Skeletal muscle tissue (tissue), 4 donors: Measurements from ENCODE around the gene LRRC17. TPM values are rescaled to one million over a fixed set of nuclear protein-coding genes. Genes with fewer than 3 reads are reported as not detected.
"Not testable (repeated sequence)": the region's sequence is repeated elsewhere in the genome, so short reads cannot be mapped to it uniquely, and the experiment has no call there.

Source experiments
- H3K27ac ChIP-seq: one replicate; pipeline ENCODE4 v1.7.0; 2013; ENCODE audit warnings: mild to moderate bottlenecking, low read depth, low read length, inconsistent platforms
- H3K27me3 ChIP-seq, 3 donors: one replicate each; pipeline ENCODE4 v1.7.0; 2013; ENCODE audit warnings: low read length in 3 of 3; ENCODE audit not compliant: control insufficient read depth in 3 of 3, insufficient read depth in 3 of 3
- H3K36me3 ChIP-seq, 3 donors: one replicate each; pipeline ENCODE4 v1.7.0; 2013; ENCODE audit warnings: low read length in 3 of 3; ENCODE audit not compliant: control insufficient read depth in 3 of 3, insufficient read depth in 3 of 3
- H3K4me1 ChIP-seq, 3 donors: one replicate each; pipeline ENCODE4 v1.7.0; 2013; ENCODE audit warnings: low read length in 3 of 3, mild to moderate bottlenecking in 3 of 3; ENCODE audit not compliant: control insufficient read depth in 3 of 3, insufficient read depth in 3 of 3
- H3K4me3 ChIP-seq, 3 donors: one replicate each; pipeline ENCODE4 v1.7.0; 2013; ENCODE audit warnings: low read length in 3 of 3
- H3K9ac ChIP-seq, 3 donors: one replicate each; pipeline ENCODE4 v1.7.0; 2013; ENCODE audit warnings: low read length in 3 of 3, mild to moderate bottlenecking in 3 of 3, moderate library complexity in 2 of 3, low read depth in 1 of 3
- H3K9me3 ChIP-seq, 3 donors: one replicate each; pipeline ENCODE4 v1.7.0; 2013; ENCODE audit warnings: low read length in 3 of 3; ENCODE audit not compliant: control insufficient read depth in 3 of 3
- total RNA-seq: library from RNA; depleted of rRNA; stranded (reverse); fragments of >200 nt; gene quantifications from one replicate; pipeline ENCODE4 v1.2.3, GENCODE V29; 2014
- donor health status: Osteomylitis.

LRRC17 gene
- total RNA-seq, 1 donor from 2014 or later = 28.2 TPM

DNA sequence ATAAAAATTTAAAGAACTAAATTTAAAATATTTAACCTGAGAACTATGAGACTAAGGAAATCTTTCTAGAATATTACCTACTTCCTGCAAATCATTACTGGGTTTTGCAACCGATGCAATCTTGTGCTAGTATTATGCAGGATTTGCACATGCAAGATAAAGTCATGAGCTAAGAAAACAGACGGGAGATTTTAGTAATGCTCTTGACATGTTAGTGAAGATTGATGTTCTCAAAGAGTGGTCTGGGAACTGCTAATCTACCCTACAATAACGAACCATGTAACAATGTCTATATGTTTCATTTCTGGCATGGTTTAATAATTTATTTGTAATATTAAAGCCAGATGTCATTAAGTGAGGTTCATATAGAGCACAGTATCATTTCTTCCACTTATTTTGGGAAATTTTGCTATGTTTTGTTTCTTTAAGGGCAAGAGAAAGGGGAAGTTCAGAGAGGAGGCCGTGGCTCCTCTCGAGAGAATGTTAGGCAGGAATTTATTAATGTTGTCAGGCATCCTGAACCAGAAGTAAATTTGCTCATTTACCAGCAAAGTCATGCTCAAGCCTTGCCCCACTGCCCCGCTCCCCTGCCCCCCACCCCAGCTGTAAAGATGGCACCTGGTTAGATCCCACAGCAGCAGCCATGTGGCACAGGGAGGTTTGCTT is 22.8 kb downstream of the LRRC17 start:
- H3K27ac ChIP-seq = no peak overlapping the region
- H3K4me1 ChIP-seq = peaks cover 0 to 13% (median 4%) of the 10 kb centered on the region in 3 donors
- no peak overlapping the region for H3K4me3 ChIP-seq

DNA sequence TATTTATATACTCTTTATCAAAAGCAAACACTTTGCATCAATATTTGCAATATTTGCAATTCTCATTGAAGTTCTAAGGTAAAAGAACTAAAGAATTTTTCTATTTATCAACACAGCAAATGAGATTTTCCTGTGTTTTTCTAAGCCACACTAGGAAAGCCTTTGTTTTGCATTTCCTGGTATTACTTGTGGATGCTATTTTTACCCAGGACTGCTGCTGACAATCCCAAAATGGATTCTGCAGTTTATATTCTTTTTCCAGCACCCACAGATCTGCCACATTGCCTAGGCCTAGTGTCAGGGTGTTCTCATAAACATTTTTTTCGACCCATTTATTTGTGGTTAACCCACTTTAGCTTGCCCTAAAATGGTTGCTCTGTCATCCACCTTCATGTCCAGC is 25.9 kb downstream of the LRRC17 start:
- H3K9me3 ChIP-seq = no peaks in the 10 kb centered on the region
- H3K27ac ChIP-seq = peak overlapping the region; percentile 39
- no peaks in the 10 kb centered on the region for H3K36me3 ChIP-seq
- no peaks in the 10 kb centered on the region for H3K27me3 ChIP-seq
- no peak overlapping the region for H3K9ac ChIP-seq
- H3K4me1 ChIP-seq = peaks cover 0 to 13% (median 4%) of the 10 kb centered on the region in 3 donors
- H3K4me3 ChIP-seq = no peak overlapping the region

More for the DNA sequence above, 22.8 kb downstream of the LRRC17 start:
- no peak overlapping the region for H3K9ac ChIP-seq
- no peaks in the 10 kb centered on the region for H3K9me3 ChIP-seq
- H3K36me3 ChIP-seq = no peaks in the 10 kb centered on the region
- H3K27me3 ChIP-seq = no peaks in the 10 kb centered on the region

DNA sequence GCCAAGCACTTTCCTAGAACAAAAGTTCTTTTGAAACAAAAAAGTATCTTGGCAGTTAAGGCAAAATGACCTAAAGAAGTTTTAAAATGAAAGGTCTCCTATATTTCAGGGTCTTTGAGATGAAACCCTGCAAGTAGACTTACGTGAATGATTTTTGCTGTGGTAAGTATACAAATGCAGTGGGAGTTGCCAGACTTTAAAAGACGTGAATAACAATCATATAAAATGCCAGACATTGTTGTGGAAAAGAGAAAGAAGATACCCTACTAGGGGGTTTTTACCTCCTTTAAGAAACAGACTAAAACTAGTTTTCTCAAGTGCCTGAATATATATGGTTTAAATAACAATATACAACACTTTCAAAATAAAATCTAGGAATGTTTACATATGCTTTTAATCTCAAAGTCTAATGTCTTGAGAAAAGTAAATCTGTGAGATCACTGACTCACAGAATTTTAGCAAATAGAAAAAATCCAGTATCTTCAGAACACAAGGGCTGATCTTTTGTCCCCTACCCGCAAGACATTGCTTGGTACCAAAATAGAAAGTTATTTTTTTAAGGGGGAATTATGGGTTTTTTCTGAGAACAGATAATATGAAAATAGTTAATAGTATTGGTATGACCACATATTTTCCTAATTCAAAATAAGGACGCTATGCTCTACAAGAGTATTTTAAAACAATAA is 29.5 kb downstream of the LRRC17 start:
- peaks cover 0 to 4% (median 0%) of the 10 kb centered on the region in 3 donors for H3K4me1 ChIP-seq
- H3K4me3 ChIP-seq = no peak overlapping the region
- no peak overlapping the region for H3K27ac ChIP-seq
- H3K36me3 ChIP-seq = no peaks in the 10 kb centered on the region
- H3K9ac ChIP-seq = no peak overlapping the region
- H3K27me3 ChIP-seq = no peaks in the 10 kb centered on the region
- no peaks in the 10 kb centered on the region for H3K9me3 ChIP-seq

DNA sequence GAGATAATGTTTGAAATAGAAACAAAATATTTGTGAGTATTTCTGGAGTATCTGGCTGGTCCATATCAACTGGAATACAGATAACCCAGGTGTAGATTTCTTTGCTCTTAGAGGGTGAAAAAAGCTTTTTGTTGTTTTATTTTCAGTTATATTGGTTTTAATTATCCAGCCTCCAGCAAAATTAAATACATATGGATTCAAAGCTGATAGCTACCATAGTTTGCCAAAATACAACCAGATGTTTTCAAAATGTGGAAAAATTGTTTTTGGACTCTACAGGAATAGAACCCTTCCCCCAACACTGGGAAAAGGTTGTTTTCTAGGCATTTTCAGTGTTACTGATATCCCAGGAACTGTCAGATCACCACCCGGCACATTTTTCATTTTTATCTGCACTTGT is 30.1 kb downstream of the LRRC17 start:
- Histone ChIP-seq H3K9me3 (no peaks in the 10 kb centered on the region), H3K4me3 (no peak overlapping the region), H3K27ac (no peak overlapping the region), H3K4me1 (peaks cover 0 to 4% (median 0%) of the 10 kb centered on the region in 3 donors), H3K27me3 (no peaks in the 10 kb centered on the region), H3K9ac (no peak overlapping the region), H3K36me3 (no peaks in the 10 kb centered on the region)

DNA sequence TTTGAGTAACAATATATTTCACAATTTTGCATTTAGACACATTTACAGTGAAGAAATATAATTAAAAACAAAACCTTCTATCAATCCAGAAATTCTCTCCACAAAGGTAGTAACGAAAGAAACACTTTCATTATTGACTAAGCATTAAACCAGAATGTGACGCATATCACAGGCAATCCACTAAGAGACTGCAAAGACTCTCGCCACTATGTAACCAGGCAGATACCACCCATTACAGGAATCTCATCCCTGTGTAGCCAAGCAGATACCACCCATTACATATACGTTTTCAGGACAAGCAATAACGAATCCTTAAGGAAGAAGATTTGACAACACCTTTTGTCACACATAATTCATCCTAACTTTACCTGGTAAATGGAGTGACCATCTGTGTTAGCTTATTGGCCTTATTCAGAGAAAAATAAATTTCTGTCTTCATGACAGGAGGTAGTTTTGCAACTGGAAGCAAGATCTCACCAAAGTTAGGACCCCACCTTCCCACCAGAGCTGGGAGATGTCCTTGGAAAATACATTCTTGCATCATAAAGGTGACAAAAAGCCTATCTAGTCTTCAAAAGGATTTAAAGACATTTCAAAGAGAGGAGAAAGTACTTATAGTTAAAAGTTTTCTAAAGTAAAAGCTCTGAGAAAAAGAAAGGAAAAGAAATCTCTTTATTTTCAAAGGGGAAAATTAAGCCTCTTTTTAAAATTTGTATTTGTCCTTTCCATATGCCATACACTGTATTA is 30.8 kb downstream of the LRRC17 start:
- H3K4me1 ChIP-seq = peaks cover 0 to 4% (median 0%) of the 10 kb centered on the region in 3 donors
- H3K9me3 ChIP-seq = no peaks in the 10 kb centered on the region
- H3K4me3 ChIP-seq = no peak overlapping the region
- no peak overlapping the region for H3K27ac ChIP-seq
- no peaks in the 10 kb centered on the region for H3K27me3 ChIP-seq
- H3K36me3 ChIP-seq = no peaks in the 10 kb centered on the region
- no peak overlapping the region for H3K9ac ChIP-seq

DNA sequence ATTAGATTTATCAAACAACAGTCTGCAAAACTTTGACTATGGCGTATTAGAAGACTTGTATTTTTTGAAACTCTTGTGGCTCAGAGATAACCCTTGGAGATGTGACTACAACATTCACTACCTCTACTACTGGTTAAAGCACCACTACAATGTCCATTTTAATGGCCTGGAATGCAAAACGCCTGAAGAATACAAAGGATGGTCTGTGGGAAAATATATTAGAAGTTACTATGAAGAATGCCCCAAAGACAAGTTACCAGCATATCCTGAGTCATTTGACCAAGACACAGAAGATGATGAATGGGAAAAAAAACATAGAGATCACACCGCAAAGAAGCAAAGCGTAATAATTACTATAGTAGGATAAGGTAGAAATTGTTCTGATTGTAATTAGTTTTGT is 31.4 kb downstream of the LRRC17 start:
- Histone ChIP-seq H3K9ac (no peak overlapping the region), H3K36me3 (no peaks in the 10 kb centered on the region), H3K27me3 (no peaks in the 10 kb centered on the region), H3K9me3 (no peaks in the 10 kb centered on the region), H3K27ac (no peak overlapping the region), H3K4me1 (no peaks in the 10 kb centered on the region), H3K4me3 (no peak overlapping the region)

DNA sequence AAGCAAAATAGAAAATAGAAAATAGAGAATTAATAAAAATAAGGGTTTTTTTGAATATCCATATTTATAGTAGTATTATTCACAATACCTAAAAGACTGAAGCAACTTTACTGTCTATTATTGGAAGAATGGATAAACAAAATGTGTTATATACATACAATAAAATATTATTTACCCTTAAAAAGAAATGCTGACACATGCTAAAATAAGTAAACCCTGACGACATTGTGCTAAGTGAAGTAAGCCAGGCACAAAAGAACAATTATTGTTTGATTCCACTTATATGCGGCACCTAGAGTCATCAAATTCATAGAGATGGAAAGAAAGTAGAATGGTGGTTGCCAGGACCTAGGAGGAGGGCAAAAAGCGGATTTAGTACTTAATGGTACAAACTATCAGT is 39.0 kb downstream of the LRRC17 start:
- Histone ChIP-seq H3K4me3 (no peak overlapping the region), H3K27ac (no peak overlapping the region), H3K36me3 (no peaks in the 10 kb centered on the region)

DNA sequence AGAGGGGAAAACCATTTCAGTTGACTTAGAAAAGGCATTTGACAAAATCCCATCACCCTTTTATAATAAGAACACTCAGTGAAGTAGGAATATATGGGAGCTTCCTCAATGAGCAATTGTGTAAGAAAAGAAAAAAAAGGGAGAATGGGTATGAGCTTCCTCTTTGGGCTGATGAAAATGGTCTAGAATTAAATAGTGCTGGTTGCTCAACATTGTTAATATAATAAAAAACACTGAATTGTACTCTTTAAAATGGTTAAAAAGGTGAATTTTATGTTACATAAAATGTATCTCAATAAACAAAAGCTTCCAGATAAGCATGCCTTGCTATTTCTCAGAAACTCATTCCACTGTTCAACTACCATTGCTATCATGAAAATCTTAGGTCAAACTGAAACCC is 40.6 kb downstream of the LRRC17 start:
- no peak overlapping the region for H3K27ac ChIP-seq
- no peaks in the 10 kb centered on the region for H3K27me3 ChIP-seq
- no peaks in the 10 kb centered on the region for H3K4me1 ChIP-seq
- H3K9me3 ChIP-seq = no peaks in the 10 kb centered on the region
- H3K9ac ChIP-seq = no peak overlapping the region
- no peak overlapping the region for H3K4me3 ChIP-seq
- no peaks in the 10 kb centered on the region for H3K36me3 ChIP-seq

More for the DNA sequence above, 39.0 kb downstream of the LRRC17 start:
- no peaks in the 10 kb centered on the region for H3K27me3 ChIP-seq
- H3K9ac ChIP-seq = no peak overlapping the region
- H3K9me3 ChIP-seq = no peaks in the 10 kb centered on the region
- H3K4me1 ChIP-seq = no peaks in the 10 kb centered on the region

DNA sequence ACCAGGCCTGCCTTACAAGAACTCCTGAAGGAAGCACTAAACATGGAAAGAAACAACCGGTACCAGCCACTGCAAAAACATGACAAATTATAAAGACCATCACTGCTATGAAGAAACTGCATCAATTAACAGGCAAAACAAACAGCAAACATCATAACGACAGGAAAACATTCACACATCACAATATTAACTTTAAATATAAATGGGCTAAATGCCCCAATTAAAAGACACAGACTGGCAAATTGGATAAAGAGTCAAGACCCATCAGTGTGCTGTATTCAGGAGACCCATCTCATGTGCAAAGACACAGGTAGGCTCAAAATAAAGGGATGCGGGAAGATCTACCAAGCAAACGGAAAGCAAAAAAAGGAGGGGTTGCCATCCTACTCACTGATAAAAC is 41.6 kb downstream of the LRRC17 start:
- H3K9me3 ChIP-seq, H3K9ac ChIP-seq, H3K4me3 ChIP-seq, H3K4me1 ChIP-seq, H3K27ac ChIP-seq, H3K36me3 ChIP-seq, H3K27me3 ChIP-seq: not testable (repeated sequence)

DNA sequence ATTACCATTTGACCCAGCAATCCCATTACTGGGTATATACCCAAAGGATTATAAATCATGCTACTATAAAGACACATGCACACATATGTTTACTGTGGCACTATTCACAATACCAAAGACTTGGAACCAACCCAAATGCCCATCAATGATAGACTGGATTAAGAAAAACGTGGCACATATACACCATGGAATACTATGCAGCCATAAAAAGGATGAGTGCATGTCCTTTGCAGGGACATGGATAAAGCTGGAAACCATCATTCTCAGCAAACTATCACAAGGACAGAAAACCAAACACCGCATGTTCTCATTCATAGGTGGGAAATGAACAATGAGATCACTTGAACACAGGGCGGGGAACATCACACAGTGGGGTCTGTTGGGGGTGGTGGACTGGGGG is 45.2 kb downstream of the LRRC17 start:
- H3K9ac ChIP-seq, H3K36me3 ChIP-seq, H3K27ac ChIP-seq, H3K4me3 ChIP-seq, H3K9me3 ChIP-seq, H3K27me3 ChIP-seq, H3K4me1 ChIP-seq: not testable (repeated sequence)
